Spinal cord (tissue), 10 donors: ENCODE data around the gene PLCG1. TPM values are rescaled to one million over a fixed set of nuclear protein-coding genes. Genes with fewer than 3 reads are reported as not detected.

Source experiments
- DNase-seq, 6 donors: peaks; one replicate each; pipeline versions ENCODE4 v3.0.0 to v3.0.0-alpha.2; 2013 to 2015; ENCODE audit warnings: low spot score in 6 of 6, low read depth in 4 of 6
- H3K27ac ChIP-seq: one replicate; pipeline ENCODE4 v1.5.1; 2013; ENCODE audit warnings: low read depth, low read length, control low read depth
- H3K27me3 ChIP-seq: one replicate; pipeline ENCODE4 v1.6.1; 2013; ENCODE audit warnings: low read length; ENCODE audit not compliant: control insufficient read depth, insufficient read depth
- H3K36me3 ChIP-seq: one replicate; pipeline ENCODE4 v1.6.1; 2013; ENCODE audit warnings: low read length; ENCODE audit not compliant: control insufficient read depth, insufficient read depth
- H3K4me1 ChIP-seq: one replicate; pipeline ENCODE4 v1.6.1; 2013; ENCODE audit warnings: low read length; ENCODE audit not compliant: control insufficient read depth, insufficient read depth
- H3K4me3 ChIP-seq: one replicate; pipeline ENCODE4 v1.5.1; 2013; ENCODE audit warnings: low read depth, low read length, control low read depth
- H3K9me3 ChIP-seq: one replicate; pipeline ENCODE4 v1.6.1; 2013; ENCODE audit warnings: low read length; ENCODE audit not compliant: control insufficient read depth, insufficient read depth
- WGBS: methylation state at CpG from one replicate; pipeline ENCODE4 v1.1.5; 2013; ENCODE audit warnings: missing lambda C conversion rate; ENCODE audit not compliant: insufficient coverage; 5-methylcytosine and 5-hydroxymethylcytosine counted together
- polyA plus RNA-seq, 2 donors: library from polyadenylated mRNA; unstranded; fragments of 120-200 nt; gene quantifications; one replicate each; pipeline ENCODE4 v1.2.1, GENCODE V29; 2013; ENCODE audit not compliant: insufficient read length in 2 of 2
- total RNA-seq, 2 donors: library from RNA; depleted of rRNA in 1 of 2; stranded (reverse); fragments of 120-200 nt in 1 of 2; fragments of >200 nt in 1 of 2; gene quantifications; one replicate each; pipeline versions ENCODE4 v1.2.3 to v1.2.4, GENCODE V29; 2013 to 2014
- donor health status: healthy.

PLCG1 gene
- total and polyA plus RNA-seq, 4 donors = 96.7 to 148 (median 130) TPM

GRCh38 chr20:41134362-41135186 lies 2.8 kb upstream of the PLCG1 start:
- DNase-seq = no peak
- H3K36me3 ChIP-seq = peaks cover 3% of the 10 kb centered on the region
- WGBS = 90% methylated on average over 5 of the region's 9 CpGs
- H3K4me3 ChIP-seq = no peak overlapping the region
- H3K27ac ChIP-seq = no peak overlapping the region
- no peaks in the 10 kb centered on the region for H3K27me3 ChIP-seq
- no peaks in the 10 kb centered on the region for H3K9me3 ChIP-seq
- H3K4me1 ChIP-seq = peaks cover 30% of the 10 kb centered on the region

GRCh38 chr20:41135187-41135887 lies 2.0 kb upstream of the PLCG1 start:
- 29% methylated on average over 9 of the region's 13 CpGs for WGBS
- Histone ChIP-seq H3K36me3 (peaks cover 3% of the 10 kb centered on the region), H3K4me3 (no peak overlapping the region), H3K9me3 (no peaks in the 10 kb centered on the region), H3K4me1 (peaks cover 36% of the 10 kb centered on the region), H3K27me3 (no peaks in the 10 kb centered on the region), H3K27ac (no peak overlapping the region)
- DNase-seq = peak in 2 of 6 donors; percentile 16 to 36

- H3K36me3 ChIP-seq = peaks cover 3% of the 10 kb centered on the region
- no peak for DNase-seq
- peaks cover 43% of the 10 kb centered on the region for H3K4me1 ChIP-seq
- WGBS = 17% methylated on average over 19 of the region's 23 CpGs
- no peaks in the 10 kb centered on the region for H3K9me3 ChIP-seq
- peak overlapping the region; percentile 66 for H3K4me3 ChIP-seq
- no peaks in the 10 kb centered on the region for H3K27me3 ChIP-seq
- peak overlapping the region; percentile 88 for H3K27ac ChIP-seq
Observed at GRCh38 chr20:41135888-41136679, 1.3 kb upstream of the PLCG1 start.

GRCh38 chr20:41137614-41138474 lies 501 bp downstream of the PLCG1 start:
- WGBS = under 1% methylated on average over 57 of the region's 66 CpGs
- Histone ChIP-seq H3K4me3 (peak overlapping the region; percentile 73), H3K4me1 (peaks cover 58% of the 10 kb centered on the region), H3K27me3 (no peaks in the 10 kb centered on the region), H3K36me3 (peaks cover 4% of the 10 kb centered on the region), H3K27ac (peak overlapping the region; percentile 96), H3K9me3 (no peaks in the 10 kb centered on the region)
- peak in 3 of 6 donors; percentile 42 to 89 (median 84) for DNase-seq

GRCh38 chr20:41138475-41139226 lies 1.3 kb downstream of the PLCG1 start:
- peaks cover 4% of the 10 kb centered on the region for H3K36me3 ChIP-seq
- DNase-seq = peak in 2 of 6 donors; percentile 27 to 43
- no peaks in the 10 kb centered on the region for H3K9me3 ChIP-seq
- H3K4me3 ChIP-seq = peak overlapping the region; percentile 73
- WGBS = 7% methylated on average over 12 of the region's 12 CpGs
- no peaks in the 10 kb centered on the region for H3K27me3 ChIP-seq
- peak overlapping the region; percentile 96 for H3K27ac ChIP-seq
- H3K4me1 ChIP-seq = peaks cover 60% of the 10 kb centered on the region

GRCh38 chr20:41139227-41140093 lies 2.1 kb downstream of the PLCG1 start:
- H3K27me3 ChIP-seq = no peaks in the 10 kb centered on the region
- peaks cover 60% of the 10 kb centered on the region for H3K4me1 ChIP-seq
- H3K9me3 ChIP-seq = no peaks in the 10 kb centered on the region
- peak overlapping the region; percentile 73 for H3K4me3 ChIP-seq
- H3K36me3 ChIP-seq = peaks cover 4% of the 10 kb centered on the region
- DNase-seq = no peak
- peak overlapping the region; percentile 17 for H3K27ac ChIP-seq
- WGBS = no CpG with 5 or more reads among the region's 5 CpGs

- WGBS = 80% methylated on average over 10 of the region's 10 CpGs
- Histone ChIP-seq H3K9me3 (no peaks in the 10 kb centered on the region), H3K4me3 (no peak overlapping the region), H3K27me3 (no peaks in the 10 kb centered on the region), H3K36me3 (peaks cover 4% of the 10 kb centered on the region), H3K4me1 (peaks cover 63% of the 10 kb centered on the region), H3K27ac (peak overlapping the region; percentile 72)
- no peak for DNase-seq
Observed at GRCh38 chr20:41140226-41141133, 3.1 kb downstream of the PLCG1 start.
